Caco-2 (cell line): ENCODE data around the gene NME3. TPM values are rescaled to one million over a fixed set of nuclear protein-coding genes. Genes with fewer than 3 reads are reported as not detected.

Experiments used
- BruUV-seq: library from RNA; stranded (reverse); fragments of 400-500 nt; replicated peaks from 2 replicates; lab custom pipeline; 2021; lab: Mats Ljungman, UMichigan
- CTCF ChIA-PET: fragments of 300-600 bp; sonication (Branson Sonifier 250); formaldehyde crosslinking; loops from one replicate; lab custom pipeline; 2022; ENCODE audit warnings: antibody characterized with exemption; lab: Charles Lee
- POLR2A ChIA-PET: fragments of 300-600 bp; sonication (Branson Sonifier 250); formaldehyde crosslinking; loops from one replicate; lab custom pipeline; 2022; ENCODE audit warnings: antibody characterized with exemption; lab: Charles Lee
- DNase-seq, 2 experiments: peaks; one replicate each; pipeline versions ENCODE4 v3.0.0 to v3.0.0-alpha.2; 2020 to 2022
- H3K27me3 ChIP-seq: replicated peaks from 2 replicates; pipeline ENCODE4 v1.6.0; 2011; ENCODE audit warnings: low read length; ENCODE audit not compliant: control insufficient read depth, insufficient read depth
- H3K36me3 ChIP-seq: 2 replicates; pipeline ENCODE4 v1.5.1; 2011; ENCODE audit warnings: low read length; ENCODE audit not compliant: control insufficient read depth, insufficient read depth
- H3K4me1 ChIP-seq: fragments of 250-450 bp; sonication (Bioruptor Pico); 2 replicates; pipeline ENCODE4 v1.5.1; 2020; ENCODE audit warnings: mild to moderate bottlenecking
- H3K4me3 ChIP-seq: 2 replicates; pipeline ENCODE4 v1.5.1; 2011; ENCODE audit warnings: low read depth, mild to moderate bottlenecking, control low read depth, low read length
- H3K9me3 ChIP-seq: fragments of 250-450 bp; sonication (Bioruptor Pico); 2 replicates; pipeline ENCODE4 v1.5.1; 2020; ENCODE audit warnings: mild to moderate bottlenecking, moderate library complexity
- H3K27ac Mint-ChIP-seq: one replicate; pipeline ENCODE4 v1.8.0; 2022; ENCODE audit warnings: mixed read lengths; ENCODE audit not compliant: unreplicated experiment
- H3K27me3 Mint-ChIP-seq: one replicate; pipeline ENCODE4 v1.8.0; 2022; ENCODE audit warnings: mixed read lengths; ENCODE audit not compliant: insufficient read depth, unreplicated experiment
- H3K36me3 Mint-ChIP-seq: one replicate; pipeline ENCODE4 v1.8.0; 2022; ENCODE audit warnings: mild to moderate bottlenecking, mixed read lengths; ENCODE audit not compliant: insufficient read depth, unreplicated experiment
- H3K4me1 Mint-ChIP-seq: one replicate; pipeline ENCODE4 v1.8.0; 2022; ENCODE audit warnings: low read depth, mixed read lengths; ENCODE audit not compliant: unreplicated experiment
- H3K4me3 Mint-ChIP-seq: one replicate; pipeline ENCODE4 v1.8.0; 2022; ENCODE audit warnings: mild to moderate bottlenecking, moderate library complexity, mixed read lengths; ENCODE audit not compliant: unreplicated experiment
- H3K9me3 Mint-ChIP-seq: one replicate; pipeline ENCODE4 v1.8.0; 2022; ENCODE audit warnings: mixed read lengths; ENCODE audit not compliant: unreplicated experiment
- intact Hi-C: fragments of 100-400 bp; cut with micrococcal nuclease; formaldehyde crosslinking; loops from one replicate; pipeline ENCODE4 v1.10.0; 2022; ENCODE audit not compliant: unreplicated experiment
- total RNA-seq: library from RNA; stranded (reverse); gene quantifications from 2 replicates; pipeline ENCODE4 v1.2.3, GENCODE V29; 2022
- TF ChIP-seq, protein P1 (sequence below), 2 experiments: fragments of 200-600 bp in 1 of 2; IDR thresholded peaks; 1 replicate in 1 of 2; 2 replicates in 1 of 2; pipeline versions ENCODE4 v1.5.1 to v1.8.0; 2011 to 2022; ENCODE audit warnings: antibody characterized with exemption in 1 of 2, control low read depth in 1 of 2, inconsistent platforms in 1 of 2, low read depth in 1 of 2, low read length in 1 of 2, mild to moderate bottlenecking in 1 of 2, moderate library complexity in 1 of 2; ENCODE audit not compliant: insufficient read depth in 1 of 2, severe bottlenecking in 1 of 2, unreplicated experiment in 1 of 2

Gene NME3
- total RNA-seq, 1 experiment from 2014 or later, result 7.0 TPM

DNA sequence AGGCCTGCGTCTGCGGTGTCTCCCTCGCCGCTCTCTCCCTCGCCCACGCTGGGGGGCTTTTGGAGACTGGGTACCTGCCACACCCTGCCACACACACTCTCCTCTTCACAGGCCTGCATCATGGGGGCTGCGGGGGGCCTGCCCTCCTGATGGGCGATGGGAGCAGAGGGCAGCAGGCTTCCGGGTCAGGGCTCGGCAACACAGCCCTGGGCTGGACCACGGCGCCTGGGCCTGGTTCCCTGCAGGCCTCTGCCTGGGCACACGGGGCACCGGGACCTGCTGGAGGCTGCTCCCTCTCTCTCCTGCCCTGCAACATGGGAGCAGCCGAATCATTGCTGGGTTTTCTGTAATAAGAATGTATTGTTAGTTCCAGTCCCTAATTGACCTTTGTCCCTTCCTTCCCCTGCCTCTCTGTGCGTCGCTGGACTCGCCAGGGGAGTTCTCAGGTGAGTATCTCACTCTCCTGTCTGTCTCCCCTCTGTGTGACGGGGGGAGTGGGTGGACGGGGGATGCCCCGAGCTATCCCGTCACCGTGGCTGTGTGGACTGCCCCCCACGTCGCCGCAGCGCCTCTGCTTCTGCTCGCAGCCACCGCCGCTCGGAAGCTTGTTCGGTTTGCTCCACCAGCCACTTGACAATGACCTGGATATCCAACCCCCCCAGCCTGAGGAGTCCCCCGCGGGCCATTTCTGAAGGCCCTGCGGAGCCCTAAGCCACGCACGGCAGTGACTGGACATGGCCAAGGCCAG, 13.5 kb downstream of the NME3 start:
- BruUV-seq, result no TSS peak
- peak in 1 of 2 experiments; percentile 53 for DNase-seq
- H3K27me3 Mint-ChIP-seq, result no peaks in the 10 kb centered on the region
- H3K27ac Mint-ChIP-seq, result peak overlapping the region; percentile 77
- H3K4me1 ChIP-seq, result peaks cover 16% of the 10 kb centered on the region
- H3K27me3 ChIP-seq, result no peaks in the 10 kb centered on the region
- H3K36me3 ChIP-seq, result no peaks in the 10 kb centered on the region
- POLR2A ChIA-PET, result no interaction called here
- peaks cover 33% of the 10 kb centered on the region for H3K36me3 Mint-ChIP-seq
- H3K4me3 ChIP-seq, result no peak overlapping the region
- H3K9me3 Mint-ChIP-seq, result no peaks in the 10 kb centered on the region
- TF ChIP-seq, protein P1, sequence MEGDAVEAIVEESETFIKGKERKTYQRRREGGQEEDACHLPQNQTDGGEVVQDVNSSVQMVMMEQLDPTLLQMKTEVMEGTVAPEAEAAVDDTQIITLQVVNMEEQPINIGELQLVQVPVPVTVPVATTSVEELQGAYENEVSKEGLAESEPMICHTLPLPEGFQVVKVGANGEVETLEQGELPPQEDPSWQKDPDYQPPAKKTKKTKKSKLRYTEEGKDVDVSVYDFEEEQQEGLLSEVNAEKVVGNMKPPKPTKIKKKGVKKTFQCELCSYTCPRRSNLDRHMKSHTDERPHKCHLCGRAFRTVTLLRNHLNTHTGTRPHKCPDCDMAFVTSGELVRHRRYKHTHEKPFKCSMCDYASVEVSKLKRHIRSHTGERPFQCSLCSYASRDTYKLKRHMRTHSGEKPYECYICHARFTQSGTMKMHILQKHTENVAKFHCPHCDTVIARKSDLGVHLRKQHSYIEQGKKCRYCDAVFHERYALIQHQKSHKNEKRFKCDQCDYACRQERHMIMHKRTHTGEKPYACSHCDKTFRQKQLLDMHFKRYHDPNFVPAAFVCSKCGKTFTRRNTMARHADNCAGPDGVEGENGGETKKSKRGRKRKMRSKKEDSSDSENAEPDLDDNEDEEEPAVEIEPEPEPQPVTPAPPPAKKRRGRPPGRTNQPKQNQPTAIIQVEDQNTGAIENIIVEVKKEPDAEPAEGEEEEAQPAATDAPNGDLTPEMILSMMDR (IDR thresholded peaks at IDR 0.05; ENCODE audit: insufficient read depth in 1 of 2, low read depth in 1 of 2, low read length in 1 of 2, severe bottlenecking in 1 of 2, unreplicated experiment in 1 of 2), result no peak
- peaks cover 7% of the 10 kb centered on the region for H3K4me1 Mint-ChIP-seq
- no peak overlapping the region for H3K4me3 Mint-ChIP-seq
- intact Hi-C loops, result no loop called here
- H3K9me3 ChIP-seq, result no peaks in the 10 kb centered on the region
- CTCF ChIA-PET, result no interaction called here

DNA sequence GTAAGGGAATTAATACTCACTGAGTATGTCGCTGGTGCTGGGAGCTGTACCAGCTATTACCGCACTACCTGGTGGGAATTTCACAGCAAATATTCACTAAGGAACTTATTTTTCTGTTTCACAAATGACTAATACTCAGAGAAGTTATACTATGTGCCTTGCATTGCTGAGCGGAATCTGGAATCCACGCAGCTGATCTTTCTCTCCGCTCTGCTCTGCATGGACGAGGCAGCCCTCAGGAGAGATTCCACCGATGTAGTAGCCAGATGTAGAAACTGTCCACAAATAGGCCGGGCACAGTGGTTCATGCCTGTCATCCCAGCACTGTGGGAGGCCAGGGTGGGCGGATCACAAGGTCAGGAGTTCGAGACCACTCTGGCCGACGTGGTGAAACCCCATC, 17.1 kb downstream of the NME3 start:
- Mint-ChIP-seq H3K4me3 (no peak overlapping the region), H3K27me3 (no peaks in the 10 kb centered on the region), H3K27ac (no peak overlapping the region), H3K4me1 (peaks cover 7% of the 10 kb centered on the region), H3K9me3 (no peaks in the 10 kb centered on the region), H3K36me3 (peaks cover 25% of the 10 kb centered on the region)
- ChIA-PET CTCF (no interaction called here), POLR2A (no interaction called here)
- Histone ChIP-seq H3K4me1 (peaks cover 16% of the 10 kb centered on the region), H3K9me3 (no peaks in the 10 kb centered on the region), H3K36me3 (no peaks in the 10 kb centered on the region), H3K27me3 (no peaks in the 10 kb centered on the region), H3K4me3 (no peak overlapping the region)
- TF ChIP-seq, protein P1 (IDR thresholded peaks at IDR 0.05; ENCODE audit: insufficient read depth in 1 of 2, low read depth in 1 of 2, low read length in 1 of 2, severe bottlenecking in 1 of 2, unreplicated experiment in 1 of 2), result no peak
- no peak for DNase-seq
- no TSS peak for BruUV-seq
- intact Hi-C loops, result no loop called here

DNA sequence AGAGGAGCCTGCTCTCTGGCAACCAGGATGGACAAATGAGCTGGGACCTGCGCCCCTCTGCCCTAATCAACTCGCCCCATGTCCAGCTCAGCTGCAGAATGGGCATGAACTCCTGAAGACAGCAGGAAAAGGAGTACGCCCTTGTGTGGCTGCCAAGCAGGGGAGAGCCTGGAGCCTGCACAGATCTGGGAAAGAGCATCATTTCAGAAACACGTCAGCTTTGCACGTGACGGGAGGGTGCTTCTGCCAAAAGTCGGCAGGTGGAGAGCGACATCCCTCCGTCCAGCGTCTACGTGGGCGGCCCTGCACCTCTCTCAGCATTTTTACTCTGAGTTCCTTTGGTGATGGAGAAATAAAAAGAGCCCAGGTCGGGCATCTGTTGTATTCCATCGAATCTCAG, 18.5 kb downstream of the NME3 start:
- no TSS peak for BruUV-seq
- POLR2A ChIA-PET, result no interaction called here

More for the DNA sequence above, 18.5 kb downstream of the NME3 start:
- Mint-ChIP-seq H3K4me3 (no peak overlapping the region), H3K9me3 (no peaks in the 10 kb centered on the region), H3K27me3 (no peaks in the 10 kb centered on the region), H3K27ac (no peak overlapping the region), H3K36me3 (peaks cover 28% of the 10 kb centered on the region), H3K4me1 (peaks cover 6% of the 10 kb centered on the region)
- Histone ChIP-seq H3K27me3 (no peaks in the 10 kb centered on the region), H3K36me3 (no peaks in the 10 kb centered on the region), H3K4me3 (no peak overlapping the region), H3K9me3 (no peaks in the 10 kb centered on the region), H3K4me1 (peaks cover 10% of the 10 kb centered on the region)
- CTCF ChIA-PET, result interaction anchor here (0.7 kb wide), 1 partner anchor 62 kb away, joined by 4 read pairs; no protein-coding TSS in a partner anchor
- TF ChIP-seq, protein P1 (IDR thresholded peaks at IDR 0.05; ENCODE audit: insufficient read depth in 1 of 2, low read depth in 1 of 2, low read length in 1 of 2, severe bottlenecking in 1 of 2, unreplicated experiment in 1 of 2), result no peak
- intact Hi-C loops, result no loop called here
- DNase-seq, result no peak
